ENCODE data around the gene CREM.

CREM gene

DNA sequence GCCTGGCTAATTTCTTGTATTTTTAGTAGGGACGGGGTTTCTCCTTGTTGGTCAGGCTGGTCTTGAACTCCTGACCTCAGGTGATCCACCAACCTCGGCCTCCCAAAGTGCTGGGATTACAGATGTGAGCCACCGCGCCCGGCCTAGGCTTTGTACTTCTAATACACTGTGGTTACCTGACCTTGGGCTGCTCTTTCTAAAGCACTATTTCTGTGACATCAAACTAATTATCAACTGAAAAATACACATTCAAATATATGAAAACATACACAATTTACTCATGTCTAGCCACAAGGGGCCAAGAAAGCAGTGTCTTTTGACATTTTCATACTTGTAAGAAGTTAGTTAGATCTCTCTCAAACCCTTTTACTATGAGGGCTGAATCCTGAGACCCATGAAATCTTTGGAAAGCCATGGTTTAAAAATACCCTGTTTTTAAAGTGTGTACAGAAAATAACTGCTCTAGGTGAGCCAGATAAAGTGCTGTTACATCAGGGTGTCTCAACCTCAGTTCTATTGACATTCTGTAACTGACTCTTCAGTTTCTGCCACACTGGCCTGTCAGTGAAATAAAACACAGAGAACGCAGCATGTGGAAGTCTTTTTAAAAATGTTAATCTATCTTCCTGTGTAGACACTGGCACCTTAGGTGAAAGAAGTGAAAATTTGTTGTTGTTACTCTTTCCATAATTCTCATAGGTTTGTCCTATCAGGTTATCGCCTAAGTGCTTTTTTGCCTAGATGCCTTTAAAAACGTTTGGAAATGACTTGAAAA lies 58.8 kb downstream of the CREM start:
- Histone ChIP-seq H3K4me3 (ENCODE audit: low read depth in 1 of 5, low read length in 5 of 5) (no peak overlapping the region), H3K36me3 (ENCODE audit: control insufficient read depth in 5 of 5, insufficient read depth in 5 of 5, low read length in 5 of 5) (peaks cover 0 to 2% (median 0%) of the 10 kb centered on the region in 5 donors), H3K9ac (ENCODE audit: low read length in 5 of 5) (no peak overlapping the region), H3K27ac (ENCODE audit: low read depth, low read length) (peak overlapping the region; percentile 59), H3K9me3 (ENCODE audit: control insufficient read depth in 5 of 5, low read length in 5 of 5) (no peaks in the 10 kb centered on the region), H3K4me1 (ENCODE audit: control insufficient read depth in 5 of 5, insufficient read depth in 5 of 5, low read length in 5 of 5) (peaks cover 0 to 3% (median 2%) of the 10 kb centered on the region in 5 donors), H3K27me3 (ENCODE audit: control insufficient read depth in 5 of 5, insufficient read depth in 4 of 5, low read length in 5 of 5) (no peaks in the 10 kb centered on the region)

DNA sequence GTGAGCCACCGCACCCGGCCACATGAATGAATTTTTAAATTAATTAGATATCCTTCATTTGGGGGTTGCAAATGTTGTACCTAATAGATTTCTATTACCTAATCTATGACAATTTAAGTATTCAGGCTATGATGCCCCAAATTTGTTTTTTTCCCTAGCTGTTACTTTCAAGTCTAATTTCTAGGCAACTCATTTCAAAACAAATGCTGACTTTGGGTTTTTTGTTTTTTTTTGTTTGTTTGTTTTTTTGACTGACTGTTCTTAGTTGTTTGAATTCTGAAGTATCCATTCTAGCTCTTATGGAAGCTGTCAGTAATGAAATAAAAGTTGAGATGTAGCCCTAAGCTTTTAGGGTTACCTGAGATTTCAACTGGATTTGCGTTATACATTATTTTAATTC lies 62.3 kb downstream of the CREM start:
- peaks cover 0 to 20% (median 5%) of the 10 kb centered on the region in 5 donors for H3K4me1 ChIP-seq (ENCODE audit: control insufficient read depth in 5 of 5, insufficient read depth in 5 of 5, low read length in 5 of 5)
- no peak overlapping the region for H3K27ac ChIP-seq (ENCODE audit: low read depth, low read length)
- no peaks in the 10 kb centered on the region for H3K36me3 ChIP-seq (ENCODE audit: control insufficient read depth in 5 of 5, insufficient read depth in 5 of 5, low read length in 5 of 5)
- no peaks in the 10 kb centered on the region for H3K9me3 ChIP-seq (ENCODE audit: control insufficient read depth in 5 of 5, low read length in 5 of 5)
- no peaks in the 10 kb centered on the region for H3K27me3 ChIP-seq (ENCODE audit: control insufficient read depth in 5 of 5, insufficient read depth in 4 of 5, low read length in 5 of 5)
- H3K4me3 ChIP-seq (ENCODE audit: low read depth in 1 of 5, low read length in 5 of 5), result no peak overlapping the region
- no peak overlapping the region for H3K9ac ChIP-seq (ENCODE audit: low read length in 5 of 5)

DNA sequence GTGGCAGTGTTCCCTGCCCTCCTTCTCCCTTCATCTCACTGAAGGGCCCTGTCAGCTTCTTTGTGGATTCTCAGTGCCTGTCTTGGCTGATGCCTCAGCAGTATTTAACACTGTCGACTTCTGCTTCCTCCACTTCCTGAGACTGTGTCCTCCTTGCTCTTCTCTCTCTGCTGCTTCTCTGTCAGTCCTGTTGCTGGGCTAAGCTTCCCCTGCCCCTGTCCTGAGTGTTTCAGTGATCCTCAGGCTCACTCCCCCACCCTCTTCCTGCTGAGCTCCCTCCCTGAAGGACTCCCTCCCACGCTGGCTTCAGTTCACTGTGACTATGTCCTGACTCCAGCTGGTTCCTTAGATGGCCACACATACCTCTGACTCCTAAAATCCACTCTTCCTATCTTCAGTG lies 64.9 kb downstream of the CREM start:
- peak overlapping the region in 2 of 5 donors; percentile 1 for H3K9ac ChIP-seq (ENCODE audit: low read length in 5 of 5)

DNA sequence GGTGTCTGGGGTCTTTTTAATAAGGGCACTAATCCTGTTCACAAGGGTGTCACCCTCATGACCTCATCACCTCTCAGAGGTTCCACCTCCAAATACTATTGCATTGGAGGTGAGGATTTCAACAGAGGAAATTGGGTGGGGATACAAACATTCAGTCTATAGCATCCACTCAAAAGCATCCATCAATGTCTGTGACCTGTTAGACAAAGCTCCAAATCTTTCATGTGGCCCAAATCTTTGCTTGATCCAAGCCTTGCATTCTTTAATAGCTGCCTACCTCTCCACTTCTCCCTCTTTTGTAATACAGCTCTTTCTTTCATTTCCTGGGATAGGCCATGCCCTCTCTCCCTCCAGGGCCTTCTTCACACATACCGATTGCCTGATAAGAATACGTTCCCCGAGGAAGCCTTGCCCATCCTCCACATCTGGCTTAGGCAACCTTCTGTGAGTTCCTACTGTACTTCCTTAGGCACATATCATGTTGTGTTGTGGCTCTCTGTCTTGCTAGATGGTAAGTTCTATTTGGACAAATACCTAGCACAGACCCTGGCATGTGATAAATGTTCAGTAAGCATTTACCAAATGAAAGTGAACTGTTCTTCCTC lies 66.1 kb downstream of the CREM start:
- H3K4me1 ChIP-seq (ENCODE audit: control insufficient read depth in 5 of 5, insufficient read depth in 5 of 5, low read length in 5 of 5), result peaks cover 0 to 33% (median 10%) of the 10 kb centered on the region in 5 donors

More for the DNA sequence above, 64.9 kb downstream of the CREM start:
- no peaks in the 10 kb centered on the region for H3K27me3 ChIP-seq (ENCODE audit: control insufficient read depth in 5 of 5, insufficient read depth in 4 of 5, low read length in 5 of 5)
- H3K4me1 ChIP-seq (ENCODE audit: control insufficient read depth in 5 of 5, insufficient read depth in 5 of 5, low read length in 5 of 5), result peaks cover 0 to 33% (median 10%) of the 10 kb centered on the region in 5 donors
- no peaks in the 10 kb centered on the region for H3K36me3 ChIP-seq (ENCODE audit: control insufficient read depth in 5 of 5, insufficient read depth in 5 of 5, low read length in 5 of 5)
- no peaks in the 10 kb centered on the region for H3K9me3 ChIP-seq (ENCODE audit: control insufficient read depth in 5 of 5, low read length in 5 of 5)
- H3K4me3 ChIP-seq (ENCODE audit: low read depth in 1 of 5, low read length in 5 of 5), result no peak overlapping the region
- H3K27ac ChIP-seq (ENCODE audit: low read depth, low read length), result peak overlapping the region; percentile 39

DNA sequence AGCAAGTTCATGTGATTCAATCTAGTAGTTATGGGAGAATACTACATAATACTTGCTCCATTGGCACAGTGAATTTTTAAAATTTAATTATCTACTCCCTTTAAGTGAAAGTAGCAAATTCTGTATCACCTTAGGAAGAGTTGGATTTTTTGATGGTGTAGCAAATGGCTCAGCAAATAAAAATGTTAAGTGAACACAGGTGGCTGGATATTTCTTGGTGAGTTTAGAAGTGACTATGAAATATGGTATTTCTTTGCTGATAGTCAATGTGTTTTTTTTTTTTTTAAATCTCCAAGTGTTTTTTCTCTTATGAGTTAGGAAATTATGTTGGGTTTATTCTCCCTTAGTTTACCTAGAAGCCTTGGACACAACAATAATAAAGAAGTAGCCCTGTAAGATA lies 67.8 kb downstream of the CREM start:
- Histone ChIP-seq H3K36me3 (ENCODE audit: control insufficient read depth in 5 of 5, insufficient read depth in 5 of 5, low read length in 5 of 5) (no peaks in the 10 kb centered on the region), H3K9ac (ENCODE audit: low read length in 5 of 5) (no peak overlapping the region), H3K27me3 (ENCODE audit: control insufficient read depth in 5 of 5, insufficient read depth in 4 of 5, low read length in 5 of 5) (no peaks in the 10 kb centered on the region), H3K4me1 (ENCODE audit: control insufficient read depth in 5 of 5, insufficient read depth in 5 of 5, low read length in 5 of 5) (peaks cover 0 to 33% (median 10%) of the 10 kb centered on the region in 5 donors), H3K27ac (ENCODE audit: low read depth, low read length) (peak overlapping the region; percentile 89), H3K9me3 (ENCODE audit: control insufficient read depth in 5 of 5, low read length in 5 of 5) (no peaks in the 10 kb centered on the region), H3K4me3 (ENCODE audit: low read depth in 1 of 5, low read length in 5 of 5) (no peak overlapping the region)

More for the DNA sequence above, 66.1 kb downstream of the CREM start:
- no peak overlapping the region for H3K4me3 ChIP-seq (ENCODE audit: low read depth in 1 of 5, low read length in 5 of 5)
- H3K27ac ChIP-seq (ENCODE audit: low read depth, low read length), result peak overlapping the region; percentile 39
- no peaks in the 10 kb centered on the region for H3K36me3 ChIP-seq (ENCODE audit: control insufficient read depth in 5 of 5, insufficient read depth in 5 of 5, low read length in 5 of 5)
- no peaks in the 10 kb centered on the region for H3K9me3 ChIP-seq (ENCODE audit: control insufficient read depth in 5 of 5, low read length in 5 of 5)
- H3K9ac ChIP-seq (ENCODE audit: low read length in 5 of 5), result no peak overlapping the region
- no peaks in the 10 kb centered on the region for H3K27me3 ChIP-seq (ENCODE audit: control insufficient read depth in 5 of 5, insufficient read depth in 4 of 5, low read length in 5 of 5)

DNA sequence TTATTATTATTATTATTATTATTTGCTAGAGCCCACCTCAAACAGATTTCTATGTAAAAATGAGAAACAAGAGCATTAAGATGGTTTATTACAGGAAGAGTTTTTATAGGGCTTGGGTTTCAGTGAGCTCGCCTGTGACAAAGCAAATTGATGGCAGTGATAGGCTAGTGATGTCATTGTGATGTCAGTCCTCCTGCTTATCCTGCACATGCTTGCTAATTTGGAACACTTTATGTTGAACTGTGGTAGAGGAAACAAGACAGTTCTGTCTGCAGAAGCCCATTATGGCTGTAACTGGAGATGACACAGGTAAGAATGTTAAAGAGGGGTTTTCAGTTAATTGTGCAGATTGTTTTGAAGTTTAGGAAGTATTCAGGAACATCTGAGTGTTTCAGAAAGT lies 68.3 kb downstream of the CREM start:
- peak overlapping the region; percentile 10 to 80 (median 64) for H3K9ac ChIP-seq (ENCODE audit: low read length in 5 of 5)
- no peaks in the 10 kb centered on the region for H3K27me3 ChIP-seq (ENCODE audit: control insufficient read depth in 5 of 5, insufficient read depth in 4 of 5, low read length in 5 of 5)
- no peaks in the 10 kb centered on the region for H3K9me3 ChIP-seq (ENCODE audit: control insufficient read depth in 5 of 5, low read length in 5 of 5)
- H3K36me3 ChIP-seq (ENCODE audit: control insufficient read depth in 5 of 5, insufficient read depth in 5 of 5, low read length in 5 of 5), result no peaks in the 10 kb centered on the region
- H3K4me1 ChIP-seq (ENCODE audit: control insufficient read depth in 5 of 5, insufficient read depth in 5 of 5, low read length in 5 of 5), result peaks cover 0 to 33% (median 10%) of the 10 kb centered on the region in 5 donors
- H3K27ac ChIP-seq (ENCODE audit: low read depth, low read length), result peak overlapping the region; percentile 89
- H3K4me3 ChIP-seq (ENCODE audit: low read depth in 1 of 5, low read length in 5 of 5), result peak overlapping the region in 4 of 5 donors; percentile 46 to 78 (median 73)

DNA sequence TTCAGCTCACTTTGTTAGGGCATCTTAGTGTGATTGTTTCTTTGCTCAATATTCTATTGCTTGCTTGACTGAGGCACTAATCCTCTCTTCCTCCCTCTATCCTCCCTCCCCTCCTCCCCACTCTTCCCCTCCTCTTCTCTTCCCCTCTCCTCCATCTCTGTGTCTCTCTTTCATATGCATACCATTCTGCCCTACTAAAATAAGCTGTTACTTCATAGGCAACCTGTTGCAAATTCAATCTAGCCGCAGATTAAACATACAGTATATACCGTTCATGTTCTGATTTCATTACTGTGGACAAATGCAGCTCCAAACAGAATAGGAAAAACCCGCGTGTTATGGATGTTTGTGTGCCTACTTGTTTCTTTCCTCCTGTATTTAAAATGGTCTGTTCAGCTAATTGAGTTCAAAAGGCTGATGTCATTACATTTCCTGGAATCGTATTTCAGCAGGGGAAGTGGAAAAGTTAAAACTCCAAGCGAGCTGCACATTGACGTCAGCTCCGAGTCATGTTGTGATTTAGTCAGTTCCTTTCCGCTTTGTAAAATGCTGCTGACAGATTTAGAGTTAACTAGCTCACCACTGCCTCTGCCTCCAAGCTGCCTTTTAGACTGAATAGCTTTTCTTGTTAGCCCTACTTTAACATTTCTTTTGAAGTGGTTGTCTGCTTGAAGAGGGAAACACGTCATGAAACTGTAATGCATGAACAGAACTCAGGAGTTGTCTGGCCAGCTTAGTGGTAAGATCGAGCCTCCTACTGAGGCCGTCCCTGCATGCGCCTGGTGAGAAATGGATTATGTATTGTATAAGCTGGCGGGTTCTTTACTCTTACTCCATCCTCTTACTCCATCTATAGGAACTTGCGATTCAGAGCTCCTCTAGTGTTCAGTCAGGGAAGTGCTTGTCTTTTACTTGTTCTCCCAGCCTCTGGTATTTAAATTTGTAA lies 69.0 kb downstream of the CREM start:
- H3K36me3 ChIP-seq (ENCODE audit: control insufficient read depth in 5 of 5, insufficient read depth in 5 of 5, low read length in 5 of 5), result no peaks in the 10 kb centered on the region
- H3K9ac ChIP-seq (ENCODE audit: low read length in 5 of 5), result peak overlapping the region; percentile 10 to 90 (median 64)
- peak overlapping the region; percentile 26 to 78 (median 72) for H3K4me3 ChIP-seq (ENCODE audit: low read depth in 1 of 5, low read length in 5 of 5)
- peaks cover 0 to 33% (median 10%) of the 10 kb centered on the region in 5 donors for H3K4me1 ChIP-seq (ENCODE audit: control insufficient read depth in 5 of 5, insufficient read depth in 5 of 5, low read length in 5 of 5)
- peak overlapping the region; percentile 89 for H3K27ac ChIP-seq (ENCODE audit: low read depth, low read length)
- H3K27me3 ChIP-seq (ENCODE audit: control insufficient read depth in 5 of 5, insufficient read depth in 4 of 5, low read length in 5 of 5), result no peaks in the 10 kb centered on the region
- H3K9me3 ChIP-seq (ENCODE audit: control insufficient read depth in 5 of 5, low read length in 5 of 5), result no peaks in the 10 kb centered on the region

DNA sequence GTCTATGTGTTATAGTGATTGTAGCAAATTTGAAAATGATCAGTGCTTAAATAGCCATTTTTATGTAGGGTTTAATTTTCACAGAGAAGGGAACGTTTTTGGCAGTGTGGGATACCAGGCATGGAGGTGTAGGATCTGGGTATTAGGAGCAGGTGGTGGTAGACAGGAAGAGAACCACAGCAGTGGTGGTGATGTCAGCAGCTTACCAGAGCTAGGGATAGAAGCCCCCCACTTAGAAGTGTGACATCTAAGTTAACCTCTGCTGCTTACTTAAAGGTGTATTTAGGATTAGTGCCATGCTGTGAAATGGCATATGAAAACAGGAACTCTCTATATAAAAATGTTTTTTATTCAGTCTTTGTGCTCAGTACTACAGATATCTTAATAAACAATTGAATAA lies 73.8 kb downstream of the CREM start:
- H3K27me3 ChIP-seq (ENCODE audit: control insufficient read depth in 5 of 5, insufficient read depth in 4 of 5, low read length in 5 of 5), result no peaks in the 10 kb centered on the region
- no peak overlapping the region for H3K27ac ChIP-seq (ENCODE audit: low read depth, low read length)
- no peaks in the 10 kb centered on the region for H3K36me3 ChIP-seq (ENCODE audit: control insufficient read depth in 5 of 5, insufficient read depth in 5 of 5, low read length in 5 of 5)
- peaks cover 1 to 22% (median 12%) of the 10 kb centered on the region in 5 donors for H3K4me1 ChIP-seq (ENCODE audit: control insufficient read depth in 5 of 5, insufficient read depth in 5 of 5, low read length in 5 of 5)
- H3K9me3 ChIP-seq (ENCODE audit: control insufficient read depth in 5 of 5, low read length in 5 of 5), result no peaks in the 10 kb centered on the region
- no peak overlapping the region for H3K4me3 ChIP-seq (ENCODE audit: low read depth in 1 of 5, low read length in 5 of 5)
- no peak overlapping the region for H3K9ac ChIP-seq (ENCODE audit: low read length in 5 of 5)

DNA sequence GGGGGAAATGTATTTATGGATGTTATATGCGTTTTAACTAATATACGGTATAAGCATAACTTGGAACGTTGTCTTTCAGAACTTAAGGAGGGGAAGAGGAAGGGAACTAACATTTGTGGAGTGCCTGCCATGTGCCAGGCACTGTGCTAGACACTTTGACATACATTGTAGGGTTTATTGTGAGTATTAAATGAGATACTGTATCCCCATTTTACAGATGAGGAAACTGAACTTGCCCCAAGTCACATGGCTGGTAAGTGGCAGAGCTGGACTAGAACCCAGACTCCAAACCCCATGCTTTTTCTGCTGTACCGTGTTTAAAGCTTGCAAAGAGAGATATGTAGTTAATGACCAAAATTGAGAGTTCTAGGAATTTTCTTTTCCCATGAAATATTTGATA lies 74.6 kb downstream of the CREM start:
- H3K36me3 ChIP-seq (ENCODE audit: control insufficient read depth in 5 of 5, insufficient read depth in 5 of 5, low read length in 5 of 5), result no peaks in the 10 kb centered on the region
- H3K9me3 ChIP-seq (ENCODE audit: control insufficient read depth in 5 of 5, low read length in 5 of 5), result no peaks in the 10 kb centered on the region
- peaks cover 1 to 15% (median 11%) of the 10 kb centered on the region in 5 donors for H3K4me1 ChIP-seq (ENCODE audit: control insufficient read depth in 5 of 5, insufficient read depth in 5 of 5, low read length in 5 of 5)
- no peak overlapping the region for H3K4me3 ChIP-seq (ENCODE audit: low read depth in 1 of 5, low read length in 5 of 5)
- no peak overlapping the region for H3K9ac ChIP-seq (ENCODE audit: low read length in 5 of 5)
- no peaks in the 10 kb centered on the region for H3K27me3 ChIP-seq (ENCODE audit: control insufficient read depth in 5 of 5, insufficient read depth in 4 of 5, low read length in 5 of 5)
- H3K27ac ChIP-seq (ENCODE audit: low read depth, low read length), result no peak overlapping the region

Measured in subcutaneous abdominal adipose tissue (tissue), 5 donors.